Suprapubic skin (tissue), 4 donors: ENCODE results near the gene SLC30A2.

Experiments used
- CTCF ChIP-seq, 2 donors: fragments of 200-600 bp in 1 of 2; fragments of 450-650 bp in 1 of 2; sonication (generic) in 1 of 2; IDR thresholded peaks; one replicate each; pipeline ENCODE4 v1.5.1; 2016 to 2019; ENCODE audit warnings: antibody characterized with exemption in 2 of 2, mild to moderate bottlenecking in 1 of 2, moderate library complexity in 1 of 2
- EP300 ChIP-seq: sonication (generic); formaldehyde crosslinking; IDR thresholded peaks from one replicate; pipeline ENCODE4 v1.6.1; 2017; ENCODE audit warnings: antibody characterized with exemption
- POLR2A ChIP-seq, 2 donors: fragments of 450-650 bp; IDR thresholded peaks; one replicate each; pipeline ENCODE4 v1.6.1; 2017; ENCODE audit warnings: antibody characterized with exemption in 2 of 2, mild to moderate bottlenecking in 2 of 2, moderate library complexity in 2 of 2
- POLR2AphosphoS5 ChIP-seq, 3 donors: sonication (generic); formaldehyde crosslinking; IDR thresholded peaks; one replicate each; pipeline ENCODE4 v1.6.1; 2017; ENCODE audit warnings: antibody characterized with exemption in 3 of 3

- TF ChIP-seq CTCF (IDR thresholded peaks at IDR 0.05) (no peak), POLR2A (IDR thresholded peaks at IDR 0.05) (no peak), EP300 (no peak), POLR2AphosphoS5 (IDR thresholded peaks at IDR 0.05) (no peak)
These were observed 48.3 kb upstream of the SLC30A2 start for GRCh38 chr1:26094076-26094669.
